Measurements from ENCODE around the gene SPAG4.
A peak's percentile ranks its signal among the peaks of the same experiment; 100 is the strongest.

SPAG4 gene

GRCh38 chr20:35644806-35645205 lies 29.2 kb downstream of the SPAG4 start:
- Mint-ChIP-seq H3K4me3 (no peak overlapping the region), H3K4me1 (peaks cover 37% of the 10 kb centered on the region), H3K36me3 (peaks cover 5% of the 10 kb centered on the region), H3K9me3 (no peaks in the 10 kb centered on the region), H3K27me3 (no peaks in the 10 kb centered on the region), H3K27ac (peak overlapping the region; percentile 58)
- ATAC-seq (ENCODE audit: low read depth) (no peak), DNase-seq (ENCODE audit: low spot score in 2 of 2) (no peak)

- Mint-ChIP-seq H3K4me1 (peaks cover 25% of the 10 kb centered on the region), H3K27me3 (no peaks in the 10 kb centered on the region), H3K9me3 (no peaks in the 10 kb centered on the region), H3K4me3 (no peak overlapping the region), H3K36me3 (peaks cover 1% of the 10 kb centered on the region), H3K27ac (peak overlapping the region; percentile 38)
- no peak for DNase-seq (ENCODE audit: low spot score in 2 of 2)
- no peak for ATAC-seq (ENCODE audit: low read depth)
Measured at GRCh38 chr20:35648836-35649235, 33.2 kb downstream of the SPAG4 start.

GRCh38 chr20:35650632-35651031 lies 35.0 kb downstream of the SPAG4 start:
- H3K36me3 Mint-ChIP-seq = peaks cover 1% of the 10 kb centered on the region
- no peaks in the 10 kb centered on the region for H3K27me3 Mint-ChIP-seq
- H3K9me3 Mint-ChIP-seq = no peaks in the 10 kb centered on the region
- DNase-seq (ENCODE audit: low spot score in 2 of 2) (no peak), ATAC-seq (ENCODE audit: low read depth) (no peak)
- no peak overlapping the region for H3K4me3 Mint-ChIP-seq
- no peak overlapping the region for H3K27ac Mint-ChIP-seq
- H3K4me1 Mint-ChIP-seq = peaks cover 15% of the 10 kb centered on the region

DNA sequence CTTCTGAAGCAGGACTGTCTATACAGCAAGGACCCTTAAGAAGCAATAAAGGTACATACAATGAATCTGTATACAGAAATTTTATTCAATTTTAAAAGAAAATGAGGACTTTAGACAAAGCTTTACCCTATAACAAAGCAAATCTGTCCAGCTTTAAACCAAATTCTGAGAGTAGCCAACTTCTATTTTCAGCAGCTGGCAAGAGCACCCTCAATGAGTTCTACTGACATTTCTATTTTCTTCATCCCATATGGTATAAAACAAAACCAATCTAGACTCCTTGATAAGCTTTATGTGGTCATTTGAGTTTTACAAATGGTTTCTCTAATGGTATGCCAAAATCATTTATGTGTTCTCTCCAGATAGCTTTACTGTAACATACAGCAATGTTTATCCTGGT lies 36.3 kb downstream of the SPAG4 start:
- Mint-ChIP-seq H3K27ac (no peak overlapping the region), H3K9me3 (no peaks in the 10 kb centered on the region), H3K27me3 (no peaks in the 10 kb centered on the region), H3K4me3 (no peak overlapping the region), H3K4me1 (peaks cover 7% of the 10 kb centered on the region), H3K36me3 (peaks cover 1% of the 10 kb centered on the region)
- ATAC-seq (ENCODE audit: low read depth) (no peak), DNase-seq (ENCODE audit: low spot score in 2 of 2) (no peak)

- Mint-ChIP-seq H3K4me1 (peaks cover 11% of the 10 kb centered on the region), H3K4me3 (no peak overlapping the region), H3K9me3 (no peaks in the 10 kb centered on the region), H3K36me3 (peaks cover 5% of the 10 kb centered on the region), H3K27me3 (no peaks in the 10 kb centered on the region), H3K27ac (no peak overlapping the region)
- DNase-seq (ENCODE audit: low spot score in 2 of 2) = no peak
- ATAC-seq (ENCODE audit: low read depth) = no peak
Measured at GRCh38 chr20:35652641-35653429, 37.2 kb downstream of the SPAG4 start.

GRCh38 chr20:35653430-35653734 lies 37.8 kb downstream of the SPAG4 start:
- Mint-ChIP-seq H3K36me3 (peaks cover 3% of the 10 kb centered on the region), H3K27ac (no peak overlapping the region), H3K9me3 (no peaks in the 10 kb centered on the region), H3K4me3 (no peak overlapping the region), H3K4me1 (peaks cover 11% of the 10 kb centered on the region), H3K27me3 (no peaks in the 10 kb centered on the region)
- DNase-seq (ENCODE audit: low spot score in 2 of 2) (no peak), ATAC-seq (ENCODE audit: low read depth) (no peak)

DNA sequence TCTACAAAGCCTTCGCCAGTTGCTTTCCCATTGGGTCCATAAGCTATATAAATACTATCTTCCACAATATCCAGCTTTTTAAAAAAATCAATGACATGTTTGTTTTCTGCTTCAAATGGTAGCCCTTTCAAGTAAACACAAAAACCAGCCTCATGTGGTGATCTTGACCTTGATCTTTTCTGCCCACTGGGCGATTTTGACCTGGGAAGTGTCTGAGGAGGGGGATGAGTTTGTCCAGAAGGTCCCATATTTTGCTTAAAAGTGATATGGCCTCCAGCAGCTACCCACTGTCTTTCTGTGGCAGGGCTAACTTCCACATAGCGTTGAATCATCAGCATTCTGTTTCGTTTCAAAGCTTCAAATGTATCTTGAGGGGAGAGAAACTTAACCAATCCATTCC lies 38.3 kb downstream of the SPAG4 start:
- Mint-ChIP-seq H3K4me3 (no peak overlapping the region), H3K27me3 (no peaks in the 10 kb centered on the region), H3K9me3 (no peaks in the 10 kb centered on the region), H3K4me1 (peaks cover 15% of the 10 kb centered on the region), H3K36me3 (peaks cover 3% of the 10 kb centered on the region), H3K27ac (no peak overlapping the region)
- no peak for ATAC-seq (ENCODE audit: low read depth)
- DNase-seq (ENCODE audit: low spot score in 2 of 2) = no peak

GRCh38 chr20:35654415-35654814 lies 38.8 kb downstream of the SPAG4 start:
- H3K27me3 Mint-ChIP-seq = no peaks in the 10 kb centered on the region
- DNase-seq (ENCODE audit: low spot score in 2 of 2) = no peak
- H3K9me3 Mint-ChIP-seq = no peaks in the 10 kb centered on the region
- H3K36me3 Mint-ChIP-seq = peaks cover 3% of the 10 kb centered on the region
- H3K4me1 Mint-ChIP-seq = peaks cover 18% of the 10 kb centered on the region
- no peak overlapping the region for H3K4me3 Mint-ChIP-seq
- H3K27ac Mint-ChIP-seq = no peak overlapping the region
- ATAC-seq (ENCODE audit: low read depth) = no peak

- ATAC-seq (ENCODE audit: low read depth) (peak; percentile 29), DNase-seq (ENCODE audit: low spot score in 2 of 2) (no peak)
- H3K4me3 Mint-ChIP-seq = no peak overlapping the region
- H3K9me3 Mint-ChIP-seq = no peaks in the 10 kb centered on the region
- H3K36me3 Mint-ChIP-seq = peaks cover 3% of the 10 kb centered on the region
- no peaks in the 10 kb centered on the region for H3K27me3 Mint-ChIP-seq
- peaks cover 27% of the 10 kb centered on the region for H3K4me1 Mint-ChIP-seq
- peak overlapping the region; percentile 82 for H3K27ac Mint-ChIP-seq
Measured at GRCh38 chr20:35657271-35657670, 41.6 kb downstream of the SPAG4 start.

GRCh38 chr20:35660122-35660937 lies 44.7 kb downstream of the SPAG4 start:
- Mint-ChIP-seq H3K27ac (peak overlapping the region; percentile 74), H3K9me3 (no peaks in the 10 kb centered on the region), H3K36me3 (peaks cover 3% of the 10 kb centered on the region), H3K4me1 (peaks cover 42% of the 10 kb centered on the region), H3K4me3 (peak overlapping the region; percentile 18), H3K27me3 (no peaks in the 10 kb centered on the region)
- DNase-seq (ENCODE audit: low spot score in 2 of 2) = no peak
- ATAC-seq (ENCODE audit: low read depth) = no peak

- Mint-ChIP-seq H3K27me3 (no peaks in the 10 kb centered on the region), H3K4me3 (peak overlapping the region; percentile 3), H3K27ac (peak overlapping the region; percentile 74), H3K36me3 (peaks cover 3% of the 10 kb centered on the region), H3K9me3 (no peaks in the 10 kb centered on the region), H3K4me1 (peaks cover 42% of the 10 kb centered on the region)
- no peak for DNase-seq (ENCODE audit: low spot score in 2 of 2)
- no peak for ATAC-seq (ENCODE audit: low read depth)
Measured at GRCh38 chr20:35661053-35661452, 45.4 kb downstream of the SPAG4 start.

DNA sequence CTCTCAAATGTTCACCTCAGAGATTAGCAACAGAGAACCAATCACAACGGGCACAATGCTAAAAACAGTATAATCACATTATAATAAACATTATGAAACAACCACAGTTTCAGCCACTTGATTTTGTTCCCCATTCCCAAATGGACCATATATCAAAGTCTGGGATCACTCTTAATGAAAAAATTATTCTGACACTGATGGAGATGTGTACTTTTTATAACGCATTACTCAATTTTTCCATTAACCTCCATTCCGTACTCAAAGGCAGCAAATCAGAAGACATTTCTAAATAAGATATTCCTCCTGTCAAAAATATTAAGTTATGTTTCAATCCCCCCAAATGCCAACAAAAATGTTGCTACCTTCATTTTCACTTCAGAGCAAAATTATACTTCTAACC lies 46.3 kb downstream of the SPAG4 start:
- H3K27me3 Mint-ChIP-seq = no peaks in the 10 kb centered on the region
- H3K27ac Mint-ChIP-seq = peak overlapping the region; percentile 40
- H3K4me1 Mint-ChIP-seq = peaks cover 42% of the 10 kb centered on the region
- no peak for DNase-seq (ENCODE audit: low spot score in 2 of 2)
- ATAC-seq (ENCODE audit: low read depth) = no peak
- peaks cover 3% of the 10 kb centered on the region for H3K36me3 Mint-ChIP-seq
- H3K9me3 Mint-ChIP-seq = no peaks in the 10 kb centered on the region
- H3K4me3 Mint-ChIP-seq = peak overlapping the region; percentile 92

- no peaks in the 10 kb centered on the region for H3K36me3 Mint-ChIP-seq
- DNase-seq (ENCODE audit: low spot score in 2 of 2) = no peak
- H3K9me3 Mint-ChIP-seq = no peaks in the 10 kb centered on the region
- no peaks in the 10 kb centered on the region for H3K27me3 Mint-ChIP-seq
- ATAC-seq (ENCODE audit: low read depth) = no peak
- peak overlapping the region; percentile 92 for H3K4me3 Mint-ChIP-seq
- peaks cover 38% of the 10 kb centered on the region for H3K4me1 Mint-ChIP-seq
- H3K27ac Mint-ChIP-seq = peak overlapping the region; percentile 99
Measured at GRCh38 chr20:35662551-35662950, 46.9 kb downstream of the SPAG4 start.

- Mint-ChIP-seq H3K4me3 (peak overlapping the region; percentile 92), H3K4me1 (peaks cover 35% of the 10 kb centered on the region), H3K36me3 (peaks cover 2% of the 10 kb centered on the region), H3K27ac (peak overlapping the region; percentile 99), H3K9me3 (no peaks in the 10 kb centered on the region), H3K27me3 (no peaks in the 10 kb centered on the region)
- ATAC-seq (ENCODE audit: low read depth) (peak; percentile 55), DNase-seq (ENCODE audit: low spot score in 2 of 2) (peak in 1 of 2 donors; percentile 59)
Measured at GRCh38 chr20:35663516-35664465, 48.2 kb downstream of the SPAG4 start.

Data from memory B cell (primary cell).